GM18951 (cell line): ENCODE data around the gene CDH1.

Source experiments
- POLR2A ChIP-seq: IDR thresholded peaks from 4 replicates; pipeline ENCODE4 v1.6.1; 2011; ENCODE audit warnings: mild to moderate bottlenecking; ENCODE audit not compliant: insufficient read length, insufficient read depth; ENCODE audit errors: extremely low read depth
- in situ Hi-C: fragments of 300-500 bp; cut with MboI; formaldehyde crosslinking; loops from one replicate; pipeline ENCODE4 v1.12.0; 2022; ENCODE audit warnings: low sequenced_read_pairs, mixed read lengths, inconsistent platforms; ENCODE audit not compliant: unreplicated experiment

CDH1 gene

GRCh38 chr16:68779891-68780290 lies 42.8 kb downstream of the CDH1 start:
- in situ Hi-C loops: no loop called here
- no peak for TF ChIP-seq POLR2A

- no peak for TF ChIP-seq POLR2A
- in situ Hi-C loops: no loop called here
Measured at GRCh38 chr16:68781784-68782183, 44.7 kb downstream of the CDH1 start.

- in situ Hi-C loops: no loop called here
- TF ChIP-seq POLR2A: no peak
Measured at GRCh38 chr16:68782198-68783174, 45.4 kb downstream of the CDH1 start.

GRCh38 chr16:68784226-68784625 lies 47.1 kb downstream of the CDH1 start:
- in situ Hi-C loops: no loop called here
- no peak for TF ChIP-seq POLR2A

- in situ Hi-C loops: loop anchor here (5.0 kb wide), 1 partner anchor 62 kb away; no protein-coding TSS in a partner anchor
Measured at GRCh38 chr16:68784721-68785120, 47.6 kb downstream of the CDH1 start.

GRCh38 chr16:68785715-68786114 lies 48.6 kb downstream of the CDH1 start:
- no peak for TF ChIP-seq POLR2A
- in situ Hi-C loops: loop anchor here (5.0 kb wide), 1 partner anchor 63 kb away; no protein-coding TSS in a partner anchor

More at GRCh38 chr16:68784721-68785120, 47.6 kb downstream of the CDH1 start:
- TF ChIP-seq POLR2A: no peak

GRCh38 chr16:68786685-68787418 lies 49.8 kb downstream of the CDH1 start:
- TF ChIP-seq POLR2A: no peak
- in situ Hi-C loops: loop anchor here (5.0 kb wide), 1 partner anchor 65 kb away; no protein-coding TSS in a partner anchor

GRCh38 chr16:68787419-68787807 lies 50.3 kb downstream of the CDH1 start:
- in situ Hi-C loops: loop anchor here (5.0 kb wide), 1 partner anchor 65 kb away; no protein-coding TSS in a partner anchor

- in situ Hi-C loops: no loop called here
- no peak for TF ChIP-seq POLR2A
Measured at GRCh38 chr16:68790130-68790761, 53.2 kb downstream of the CDH1 start.

- no peak for TF ChIP-seq POLR2A
- in situ Hi-C loops: no loop called here
Measured at GRCh38 chr16:68790944-68791343, 53.9 kb downstream of the CDH1 start.

- in situ Hi-C loops: no loop called here
- no peak for TF ChIP-seq POLR2A
Measured at GRCh38 chr16:68792465-68793324, 55.6 kb downstream of the CDH1 start.

GRCh38 chr16:68793401-68793857 lies 56.3 kb downstream of the CDH1 start:
- TF ChIP-seq POLR2A: no peak
- in situ Hi-C loops: no loop called here

- TF ChIP-seq POLR2A: no peak
- in situ Hi-C loops: no loop called here
Measured at GRCh38 chr16:68798398-68798797, 61.3 kb downstream of the CDH1 start.
